ENCODE measurements around the gene AHI1. TPM values are rescaled to one million over a fixed set of nuclear protein-coding genes. Genes with fewer than 3 reads are reported as not detected.

The AHI1 gene
- total and polyA plus RNA-seq, 2 of the 13 experiments (the other 11 are each of a cell fraction or from before 2014, with no cell fraction given) = 7.2 to 18.6 TPM

GRCh38 chr6:135305684-135306083 lies 191.9 kb downstream of the AHI1 start:
- Histone ChIP-seq H3K4me3 (replicated peaks in 1 of 3; ENCODE audit: insufficient read depth in 1 of 3, low read depth in 2 of 3, low read length in 3 of 3) (no peak overlapping the region), H3K4me2 (ENCODE audit: low read depth, low read length) (no peak overlapping the region), H3K79me2 (ENCODE audit: insufficient read depth, low read length) (no peaks in the 10 kb centered on the region), H3K9ac (ENCODE audit: insufficient read depth, low read depth, low read length) (no peak overlapping the region), H2AFZ (ENCODE audit: low read length) (no peak overlapping the region), H3K27me3 (ENCODE audit: control insufficient read depth in 1 of 2, insufficient read depth in 2 of 2, low read length in 2 of 2) (no peaks in the 10 kb centered on the region), H3K4me1 (ENCODE audit: insufficient read depth, low read length) (no peaks in the 10 kb centered on the region), H3K9me3 (ENCODE audit: low read length) (no peaks in the 10 kb centered on the region), H3K36me3 (replicated peaks in 1 of 2; ENCODE audit: control insufficient read depth in 1 of 2, insufficient read depth in 2 of 2, low read length in 2 of 2) (no peaks in the 10 kb centered on the region; a peak in 1 of 5 replicates), H4K20me1 (ENCODE audit: insufficient read depth, low read length) (no peaks in the 10 kb centered on the region), H3K27ac (ENCODE audit: extremely low read length, insufficient read depth, low read length) (no peak overlapping the region)
- ATAC-seq (no peak), FAIRE-seq (no peak), DNase-seq (ENCODE audit: low spot score) (no peak)
- in situ Hi-C loops (cut with HindIII; ENCODE audit: extremely low pct_ligation_motif_present, low pct_unique_long_range_greater_than_20kb) (no loop called here), intact Hi-C loops (cut with micrococcal nuclease; ENCODE audit: unreplicated experiment) (no loop called here)
- 80% methylated on average over 1 of the region's 1 CpG for WGBS (ENCODE audit: low lambda C conversion rate)
- ChIA-PET POLR2A (no interaction called here), CTCF (ENCODE audit: low intra/inter-chr PET ratio, low total read pairs) (no interaction called here)
- TF ChIP-seq MED8 (CRISPR knock-in tag; IDR thresholded peaks at IDR 0.05; ENCODE audit: insufficient replicate concordance) = no peak
- TF ChIP-seq SP5 (CRISPR knock-in tag; IDR thresholded peaks at IDR 0.05; ENCODE audit: borderline replicate concordance, low read depth) = no peak
- TF ChIP-seq ZNF773 (CRISPR knock-in tag; IDR thresholded peaks at IDR 0.05; ENCODE audit: borderline replicate concordance) = no peak
- TF ChIP-seq NFIB (CRISPR knock-in tag; IDR thresholded peaks at IDR 0.05; ENCODE audit: borderline replicate concordance) = no peak
- no peak for TF ChIP-seq ZNF232 (CRISPR knock-in tag; IDR thresholded peaks at IDR 0.05; ENCODE audit: borderline replicate concordance)
- TF ChIP-seq ZIK1 (CRISPR knock-in tag; IDR thresholded peaks at IDR 0.05; ENCODE audit: borderline replicate concordance, low read depth) = no peak
- TF ChIP-seq ERF (CRISPR knock-in tag; IDR thresholded peaks at IDR 0.05) = no peak
- no peak for TF ChIP-seq ZNF772 (CRISPR knock-in tag; IDR thresholded peaks at IDR 0.05)
- no peak for TF ChIP-seq PRPF4 (IDR thresholded peaks at IDR 0.05; ENCODE audit: low read depth, low read length, poor library complexity, severe bottlenecking)
- TF ChIP-seq ZNF792 (CRISPR knock-in tag; IDR thresholded peaks at IDR 0.05) = no peak
- no peak for TF ChIP-seq CBFB (CRISPR knock-in tag; IDR thresholded peaks at IDR 0.05)
- TF ChIP-seq JUNB (CRISPR knock-in tag; IDR thresholded peaks at IDR 0.05; ENCODE audit: borderline replicate concordance) = no peak
- TF ChIP-seq ZNF816 (CRISPR knock-in tag; IDR thresholded peaks at IDR 0.05; ENCODE audit: borderline replicate concordance) = no peak
- TF ChIP-seq MAF1 (CRISPR knock-in tag; IDR thresholded peaks at IDR 0.05; ENCODE audit: borderline replicate concordance) = no peak
- TF ChIP-seq ATF7-NPFF (CRISPR knock-in tag; IDR thresholded peaks at IDR 0.05; ENCODE audit: low read depth) = no peak
- no peak for TF ChIP-seq SP4 (CRISPR knock-in tag; IDR thresholded peaks at IDR 0.05)
- no peak for TF ChIP-seq ZNF24 (IDR thresholded peaks at IDR 0.05)
- TF ChIP-seq, protein P1, sequence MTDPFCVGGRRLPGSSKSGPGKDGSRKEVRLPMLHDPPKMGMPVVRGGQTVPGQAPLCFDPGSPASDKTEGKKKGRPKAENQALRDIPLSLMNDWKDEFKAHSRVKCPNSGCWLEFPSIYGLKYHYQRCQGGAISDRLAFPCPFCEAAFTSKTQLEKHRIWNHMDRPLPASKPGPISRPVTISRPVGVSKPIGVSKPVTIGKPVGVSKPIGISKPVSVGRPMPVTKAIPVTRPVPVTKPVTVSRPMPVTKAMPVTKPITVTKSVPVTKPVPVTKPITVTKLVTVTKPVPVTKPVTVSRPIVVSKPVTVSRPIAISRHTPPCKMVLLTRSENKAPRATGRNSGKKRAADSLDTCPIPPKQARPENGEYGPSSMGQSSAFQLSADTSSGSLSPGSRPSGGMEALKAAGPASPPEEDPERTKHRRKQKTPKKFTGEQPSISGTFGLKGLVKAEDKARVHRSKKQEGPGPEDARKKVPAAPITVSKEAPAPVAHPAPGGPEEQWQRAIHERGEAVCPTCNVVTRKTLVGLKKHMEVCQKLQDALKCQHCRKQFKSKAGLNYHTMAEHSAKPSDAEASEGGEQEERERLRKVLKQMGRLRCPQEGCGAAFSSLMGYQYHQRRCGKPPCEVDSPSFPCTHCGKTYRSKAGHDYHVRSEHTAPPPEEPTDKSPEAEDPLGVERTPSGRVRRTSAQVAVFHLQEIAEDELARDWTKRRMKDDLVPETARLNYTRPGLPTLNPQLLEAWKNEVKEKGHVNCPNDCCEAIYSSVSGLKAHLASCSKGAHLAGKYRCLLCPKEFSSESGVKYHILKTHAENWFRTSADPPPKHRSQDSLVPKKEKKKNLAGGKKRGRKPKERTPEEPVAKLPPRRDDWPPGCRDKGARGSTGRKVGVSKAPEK (CRISPR knock-in tag; IDR thresholded peaks at IDR 0.05; ENCODE audit: borderline replicate concordance) = no peak
- no TSS peak for BruUV-seq (replicated peaks)
